Measurements from ENCODE around the gene MVB12B.

MVB12B gene

DNA sequence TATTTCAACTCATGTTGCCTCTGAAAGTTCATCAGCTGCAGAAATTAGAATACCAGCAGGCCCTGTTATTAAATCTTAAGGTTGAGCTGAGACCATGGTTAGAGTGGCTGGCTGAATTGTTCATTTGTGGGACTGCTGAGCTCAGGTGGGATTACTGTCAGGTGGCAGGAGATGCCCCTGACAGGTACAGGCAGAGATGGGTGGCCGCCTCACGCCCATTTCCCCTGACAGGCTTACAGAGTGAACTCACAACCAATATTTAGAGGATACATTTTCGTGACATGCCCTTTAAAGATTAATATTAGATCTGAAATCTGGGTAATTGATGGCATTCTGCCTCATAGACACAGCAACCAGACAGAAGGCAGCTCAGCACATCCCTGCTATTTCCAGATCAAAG, 136.0 kb downstream of the MVB12B start:
- POLR2A ChIA-PET (ENCODE audit: low non-redundant PET): no interaction called here
- no peak for DNase-seq (ENCODE audit: low spot score)
- H3K27ac ChIP-seq: no peak overlapping the region
- CTCF ChIA-PET: interaction anchor here (0.6 kb wide), 1 partner anchor 8 kb away, joined by 3 read pairs; no protein-coding TSS in a partner anchor
- TF ChIP-seq, protein P1, sequence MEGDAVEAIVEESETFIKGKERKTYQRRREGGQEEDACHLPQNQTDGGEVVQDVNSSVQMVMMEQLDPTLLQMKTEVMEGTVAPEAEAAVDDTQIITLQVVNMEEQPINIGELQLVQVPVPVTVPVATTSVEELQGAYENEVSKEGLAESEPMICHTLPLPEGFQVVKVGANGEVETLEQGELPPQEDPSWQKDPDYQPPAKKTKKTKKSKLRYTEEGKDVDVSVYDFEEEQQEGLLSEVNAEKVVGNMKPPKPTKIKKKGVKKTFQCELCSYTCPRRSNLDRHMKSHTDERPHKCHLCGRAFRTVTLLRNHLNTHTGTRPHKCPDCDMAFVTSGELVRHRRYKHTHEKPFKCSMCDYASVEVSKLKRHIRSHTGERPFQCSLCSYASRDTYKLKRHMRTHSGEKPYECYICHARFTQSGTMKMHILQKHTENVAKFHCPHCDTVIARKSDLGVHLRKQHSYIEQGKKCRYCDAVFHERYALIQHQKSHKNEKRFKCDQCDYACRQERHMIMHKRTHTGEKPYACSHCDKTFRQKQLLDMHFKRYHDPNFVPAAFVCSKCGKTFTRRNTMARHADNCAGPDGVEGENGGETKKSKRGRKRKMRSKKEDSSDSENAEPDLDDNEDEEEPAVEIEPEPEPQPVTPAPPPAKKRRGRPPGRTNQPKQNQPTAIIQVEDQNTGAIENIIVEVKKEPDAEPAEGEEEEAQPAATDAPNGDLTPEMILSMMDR (conservative IDR thresholded peaks at IDR 0.05; ENCODE audit: low read depth): no peak

DNA sequence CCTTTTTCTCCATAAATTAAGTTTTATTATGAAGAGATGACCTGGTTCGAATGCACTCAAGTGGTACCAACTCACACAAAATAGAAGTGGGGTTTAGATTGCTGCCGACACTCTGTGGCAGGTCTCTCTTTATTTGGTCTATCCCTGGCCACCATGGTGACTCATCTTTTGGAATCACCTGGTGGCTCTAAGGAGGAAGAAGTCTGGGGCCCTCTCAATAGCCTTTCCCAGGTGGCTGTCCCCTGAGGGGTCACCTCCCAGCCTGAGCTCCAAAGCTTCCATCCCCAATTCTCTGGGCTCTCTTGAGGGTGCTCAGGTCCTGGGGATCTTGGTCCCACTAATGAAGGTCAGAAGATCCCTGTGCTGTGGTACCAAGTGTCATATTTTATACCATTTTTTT, 136.8 kb downstream of the MVB12B start:
- DNase-seq (ENCODE audit: low spot score): no peak
- H3K27ac ChIP-seq: no peak overlapping the region
- TF ChIP-seq, protein P1 (conservative IDR thresholded peaks at IDR 0.05; ENCODE audit: low read depth): no peak
- ChIA-PET POLR2A (ENCODE audit: low non-redundant PET) (no interaction called here), CTCF (interaction anchor here (0.7 to 1.3 kb wide), 2 partner anchors 28 to 917 kb away, joined by 3 to 5 read pairs; no protein-coding TSS in a partner anchor)

GRCh38 chr9:126464694-126465441, 138.2 kb downstream of the MVB12B start:
- DNase-seq (ENCODE audit: low spot score): no peak
- CTCF ChIA-PET: interaction anchor here (1.1 to 1.3 kb wide), 2 partner anchors 13 to 26 kb away, joined by 3 to 5 read pairs; no protein-coding TSS in a partner anchor
- TF ChIP-seq, protein P1 (conservative IDR thresholded peaks at IDR 0.05; ENCODE audit: low read depth): no peak
- POLR2A ChIA-PET (ENCODE audit: low non-redundant PET): no interaction called here
- H3K27ac ChIP-seq: no peak overlapping the region

GRCh38 chr9:126465977-126466376, 139.3 kb downstream of the MVB12B start:
- no peak for DNase-seq (ENCODE audit: low spot score)
- H3K27ac ChIP-seq: no peak overlapping the region
- ChIA-PET POLR2A (ENCODE audit: low non-redundant PET) (no interaction called here), CTCF (no interaction called here)
- TF ChIP-seq, protein P1 (conservative IDR thresholded peaks at IDR 0.05; ENCODE audit: low read depth): no peak

DNA sequence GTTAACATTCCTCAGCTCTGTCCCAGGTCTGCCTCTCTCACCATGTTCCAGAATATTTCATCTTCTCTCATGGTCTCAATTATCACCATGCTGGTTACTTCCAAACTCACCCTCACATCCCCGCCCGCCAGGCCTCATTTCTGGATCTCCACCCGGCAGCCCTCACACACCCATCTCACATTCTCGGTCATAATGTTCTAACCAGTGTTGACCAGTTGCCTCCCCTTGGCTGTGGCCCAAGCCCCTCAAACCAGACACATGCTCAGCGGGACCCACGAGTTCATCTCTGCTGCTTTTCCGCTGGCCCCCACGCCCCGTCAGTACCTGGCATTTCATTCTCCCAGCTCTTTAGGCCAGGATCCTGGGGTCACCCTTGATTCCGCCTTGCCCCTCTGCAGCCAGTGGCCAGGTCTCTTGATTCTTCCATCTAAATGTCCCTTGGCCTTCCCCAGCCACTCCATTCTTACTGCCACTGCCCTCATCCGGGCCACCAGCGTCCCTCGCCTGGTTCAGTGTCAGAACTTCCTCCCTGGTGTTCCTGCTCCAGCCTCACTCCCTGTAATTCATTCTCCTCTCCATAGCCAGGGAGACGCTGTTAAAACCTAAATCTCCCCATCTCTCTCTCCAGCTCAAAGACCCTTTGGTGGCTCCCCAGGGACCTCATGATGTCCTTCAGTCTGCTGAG, 141.7 kb downstream of the MVB12B start:
- CTCF ChIA-PET: no interaction called here
- H3K27ac ChIP-seq: no peak overlapping the region
- TF ChIP-seq, protein P1 (conservative IDR thresholded peaks at IDR 0.05; ENCODE audit: low read depth): no peak
- DNase-seq (ENCODE audit: low spot score): no peak
- POLR2A ChIA-PET (ENCODE audit: low non-redundant PET): no interaction called here

DNA sequence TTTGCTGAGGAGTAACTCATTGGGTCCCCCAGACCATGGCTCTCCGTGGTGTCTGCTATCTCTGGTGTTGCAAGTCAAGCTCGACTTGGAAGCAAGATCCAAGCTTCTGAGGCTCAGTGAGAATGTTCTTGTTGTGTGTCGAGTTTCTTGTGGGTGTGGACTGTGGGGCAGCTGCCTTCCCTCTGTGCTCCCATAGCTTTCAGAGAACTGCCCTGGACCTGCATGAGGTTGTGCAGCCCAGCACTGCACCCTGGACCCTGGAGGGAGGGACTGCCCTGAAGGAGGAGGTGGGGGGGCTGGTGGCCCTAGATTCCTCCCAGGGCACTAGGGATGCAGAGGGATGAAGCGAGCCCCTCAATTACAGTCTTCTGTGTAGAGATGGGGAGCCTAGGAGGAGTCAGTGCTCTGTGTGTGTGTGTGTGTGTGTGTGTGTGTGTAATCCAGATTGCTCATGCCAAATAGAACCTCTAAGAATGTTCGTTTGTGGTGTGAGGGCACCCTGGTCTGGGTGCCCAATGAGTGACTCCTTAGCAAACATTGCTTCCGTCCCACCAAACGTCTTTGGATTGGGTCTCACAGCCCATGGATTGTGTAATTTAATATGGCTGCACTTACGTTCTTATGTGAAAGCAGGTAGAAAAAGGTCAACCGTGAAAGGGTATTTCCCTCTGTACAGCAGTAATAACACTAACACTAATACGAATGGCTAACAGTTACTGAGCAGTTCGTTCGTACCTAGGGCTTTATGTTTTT, 143.8 kb downstream of the MVB12B start:
- H3K27ac ChIP-seq: no peak overlapping the region
- DNase-seq (ENCODE audit: low spot score): no peak
- CTCF ChIA-PET: interaction anchor here (0.6 kb wide), 1 partner anchor 8 kb away, joined by 3 read pairs; no protein-coding TSS in a partner anchor
- TF ChIP-seq, protein P1 (conservative IDR thresholded peaks at IDR 0.05; ENCODE audit: low read depth): no peak
- POLR2A ChIA-PET (ENCODE audit: low non-redundant PET): no interaction called here

All from RWPE1 (cell line).